ENCODE data around the gene CYTH4. TPM values are rescaled to one million over a fixed set of nuclear protein-coding genes. Genes with fewer than 3 reads are reported as not detected.
A peak's percentile ranks its signal among the peaks of the same experiment; 100 is the strongest.

CYTH4 gene
- total and polyA plus RNA-seq, 2 of the 8 experiments (the other 6 are each of a cell fraction or from before 2014, with no cell fraction given): 0.09 TPM; not detected in 1

DNA sequence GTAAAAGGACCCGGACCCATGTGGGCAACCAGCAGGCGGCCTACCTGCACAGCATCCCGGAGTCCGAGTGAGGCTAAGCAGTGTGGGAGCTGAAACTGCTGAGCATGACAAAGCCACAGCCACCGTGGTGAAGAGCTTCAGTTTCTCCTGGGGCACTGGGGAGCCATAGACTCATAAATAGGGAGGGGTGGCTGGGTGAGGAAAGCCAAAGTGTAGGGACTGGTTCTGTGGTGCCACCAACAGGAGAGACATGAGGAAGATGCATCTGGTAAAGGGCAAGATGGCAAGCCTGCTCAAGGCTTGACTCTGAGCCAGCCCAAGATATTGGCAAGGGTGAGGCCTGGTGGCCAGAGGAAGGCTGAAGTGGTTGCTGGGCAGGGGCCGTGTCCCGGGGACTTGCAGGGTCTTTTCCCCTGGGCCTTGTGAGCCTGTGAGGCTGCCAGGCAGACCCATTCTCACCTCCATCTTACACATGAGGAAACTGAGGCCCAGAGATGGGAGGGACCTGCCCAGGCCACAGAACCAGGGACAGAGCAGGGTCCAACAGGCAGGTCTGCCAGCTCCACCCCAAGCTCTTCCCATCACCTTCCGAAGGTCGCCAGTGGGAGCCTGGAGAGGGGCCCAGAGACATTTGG lies 30.4 kb downstream of the CYTH4 start:
- Histone ChIP-seq H2BK12ac (ENCODE audit: low read depth, low read length) (peak overlapping the region; percentile 9; the same call in 1 of the 2 replicates), H2AFZ (ENCODE audit: low read length) (no peak overlapping the region), H3K79me2 (ENCODE audit: control insufficient read depth in 1 of 2, insufficient read depth in 2 of 2, low read length in 2 of 2) (no peaks in the 10 kb centered on the region; a peak in 1 of 4 replicates), H3K79me1 (ENCODE audit: low read depth, low read length) (no peaks in the 10 kb centered on the region), H3K9ac (replicated peaks in 1 of 4; ENCODE audit: extremely low read depth in 1 of 4, low read depth in 3 of 4, low read length in 3 of 4) (no peak overlapping the region), H2AK5ac (ENCODE audit: low read depth, low read length) (no peak overlapping the region), H3K4me1 (replicated peaks in 1 of 4; ENCODE audit: control insufficient read depth in 3 of 4, insufficient read depth in 4 of 4, low read length in 3 of 4) (peaks cover 0 to 5% (median 3%) of the 10 kb centered on the region in 4 experiments; a peak in 4 of 7 replicates), H2BK20ac (ENCODE audit: low read length) (no peak overlapping the region), H3K4me3 (ENCODE audit: extremely low read depth in 1 of 4, insufficient read depth in 2 of 4, low read depth in 3 of 4, low read length in 4 of 4) (no peak overlapping the region), H4K20me1 (replicated peaks in 1 of 2; ENCODE audit: control insufficient read depth in 1 of 2, insufficient read depth in 2 of 2, low read length in 2 of 2) (no peaks in the 10 kb centered on the region), H3K9me3 (ENCODE audit: insufficient read depth in 2 of 2, low read depth in 1 of 2, low read length in 1 of 2) (no peaks in the 10 kb centered on the region; a peak in 1 of 4 replicates), H3K23me2 (ENCODE audit: low read depth, low read length) (peaks cover 2% of the 10 kb centered on the region; the same call in 1 of the 2 replicates), H4K8ac (ENCODE audit: extremely low read depth, insufficient read depth, low read length) (no peak overlapping the region), H4K5ac (ENCODE audit: insufficient read length, low read depth, low read length) (no peak overlapping the region), H3K4ac (replicated peaks; ENCODE audit: insufficient read length, low read depth, low read length) (no peak overlapping the region), H3K56ac (replicated peaks; ENCODE audit: insufficient read length, low read depth, low read length) (no peak overlapping the region), H3K27me3 (replicated peaks in 1 of 4; ENCODE audit: control insufficient read depth in 3 of 4, extremely low read depth in 1 of 4, insufficient read depth in 3 of 4, low read length in 3 of 4) (no peaks in the 10 kb centered on the region; a peak in 2 of 7 replicates), H4K91ac (replicated peaks; ENCODE audit: insufficient read length, low read length) (no peak overlapping the region), H2BK5ac (ENCODE audit: low read depth, low read length) (no peak overlapping the region), H3K4me2 (ENCODE audit: insufficient read depth in 1 of 2, low read depth in 2 of 2, low read length in 2 of 2) (no peak overlapping the region), H3K14ac (ENCODE audit: insufficient read length) (no peak overlapping the region), H3K23ac (ENCODE audit: insufficient read length) (no peak overlapping the region), H2BK15ac (ENCODE audit: low read length) (0 out of 2 replicates have a peak overlapping the region, but pooled peaks have one; percentile 85), H2BK120ac (replicated peaks; ENCODE audit: low read depth, low read length) (no peak overlapping the region), H3K36me3 (ENCODE audit: control insufficient read depth in 2 of 4, insufficient read depth in 4 of 4, low read length in 3 of 4) (no peaks in the 10 kb centered on the region; a peak in 1 of 8 replicates), H3K18ac (ENCODE audit: extremely low read depth, low read length) (no peak overlapping the region), H3K27ac (ENCODE audit: low read depth, low read length) (no peak overlapping the region)
- DNase-seq (ENCODE audit: low read depth in 1 of 2, low spot score in 2 of 2) (no peak), FAIRE-seq (no peak)
- TF ChIP-seq HDAC2 (IDR thresholded peaks at IDR 0.05; ENCODE audit: borderline replicate concordance in 1 of 2, low read depth in 2 of 2, low read length in 2 of 2) (no peak), NRF1 (IDR thresholded peaks at IDR 0.05; ENCODE audit: low read depth, low read length) (no peak), SIRT6 (IDR thresholded peaks at IDR 0.05; ENCODE audit: low read length) (no peak), KDM1A (IDR thresholded peaks at IDR 0.05; ENCODE audit: borderline replicate concordance, low read length) (peak; percentile 86), GABPA (IDR thresholded peaks at IDR 0.05; ENCODE audit: borderline replicate concordance, insufficient read depth, low read length) (no peak), TEAD4 (IDR thresholded peaks at IDR 0.05; ENCODE audit: low read depth, low read length) (no peak), CHD2 (IDR thresholded peaks at IDR 0.05; ENCODE audit: low read length) (no peak)
- POLR2A ChIA-PET (ENCODE audit: partially characterized antibody): no interaction called here
- CTCF ChIA-PET (ENCODE audit: partially characterized antibody): interaction anchor here (0.6 to 6.1 kb wide), 9 partner anchors 13 to 186 kb away, joined by 3 to 119 read pairs (median 4); partner anchors contain the start of gene ELFN2
- WGBS, 2 experiments (ENCODE audit: extremely low coverage in 1 of 2, insufficient coverage in 1 of 2, insufficient read length in 1 of 2, insufficient replicate concordance in 2 of 2, low coverage in 1 of 2, low lambda C conversion rate in 2 of 2, missing lambda C conversion rate in 1 of 2): 80% methylated on average over 8 of the region's 9 CpGs; no CpG with 5 or more reads in 1 of the 2 experiments

Data from H1 (cell line).